Stimulated activated CD8-positive, alpha-beta memory T cell treated with anti-CD3 and anti-CD28 coated beads, Interleukin-2, amount 100 ng/mL, for 1 hour (primary cell): ENCODE measurements around the gene NQO2.
"Not testable (repeated sequence)": the region's sequence is repeated elsewhere in the genome, so short reads cannot be mapped to it uniquely, and the experiment has no call there.

Experiments
- DNase-seq, 2 donors: peaks; one replicate each; pipeline ENCODE4 v3.0.0-alpha.2; 2020; ENCODE audit warnings: low read depth in 2 of 2

Gene NQO2

DNA sequence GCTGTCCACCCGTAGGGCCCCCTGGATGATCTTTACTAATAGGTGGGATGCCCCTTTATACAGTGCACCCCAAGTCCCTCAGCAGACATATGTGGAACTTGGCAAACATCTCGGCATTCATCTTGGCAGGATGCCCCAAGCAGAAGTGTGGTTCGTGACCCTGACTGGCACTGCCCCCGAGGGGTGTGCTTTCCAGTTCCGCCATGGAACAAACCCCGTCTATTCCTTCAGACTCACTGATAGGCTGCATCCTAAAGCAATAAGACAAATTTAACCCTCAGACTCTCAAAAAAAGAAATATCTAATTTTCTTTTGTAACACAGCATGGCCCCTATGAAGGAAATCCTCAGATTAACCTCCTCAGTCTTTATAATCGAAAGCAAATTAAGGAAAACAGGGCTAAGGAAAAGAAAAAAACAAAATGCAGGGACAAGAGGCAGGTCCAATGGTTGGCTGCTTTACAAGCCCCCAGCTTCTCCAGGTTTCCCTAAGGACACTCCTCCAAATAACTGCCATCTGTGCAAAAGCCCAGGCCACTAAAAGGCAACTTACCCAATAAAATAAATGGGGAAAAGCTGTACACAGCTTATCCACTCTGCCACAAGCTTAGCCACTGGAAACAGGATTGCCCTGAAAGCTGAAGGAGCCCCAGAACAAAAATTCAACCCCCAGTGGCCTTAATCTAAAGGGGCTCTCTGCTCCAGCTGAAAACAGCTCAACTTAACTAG is 38.1 kb downstream of the NQO2 start:
- DNase-seq = no peak

DNA sequence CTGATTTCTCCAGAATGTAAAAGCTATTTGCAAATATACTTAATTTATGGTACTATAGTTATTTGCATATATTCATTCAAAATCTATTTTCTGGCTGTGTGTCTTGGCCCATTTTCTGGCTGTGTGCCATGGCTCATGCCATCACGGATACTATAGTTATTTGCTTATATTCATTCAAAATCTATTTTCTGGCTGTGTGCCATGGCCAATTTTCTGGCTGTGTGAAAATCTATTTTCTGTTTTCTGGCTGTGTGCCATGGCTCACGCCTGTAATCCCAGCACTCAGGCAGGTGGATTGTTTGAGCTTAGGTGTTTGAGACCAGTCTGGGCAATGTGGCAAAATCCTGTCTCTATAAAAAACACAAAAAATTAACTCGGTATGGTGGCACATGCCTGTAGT is 39.7 kb downstream of the NQO2 start:
- DNase-seq = no peak

GRCh38 chr6:3041147-3041546 is 41.5 kb downstream of the NQO2 start:
- no peak for DNase-seq

GRCh38 chr6:3041606-3042005 is 41.9 kb downstream of the NQO2 start:
- no peak for DNase-seq

DNA sequence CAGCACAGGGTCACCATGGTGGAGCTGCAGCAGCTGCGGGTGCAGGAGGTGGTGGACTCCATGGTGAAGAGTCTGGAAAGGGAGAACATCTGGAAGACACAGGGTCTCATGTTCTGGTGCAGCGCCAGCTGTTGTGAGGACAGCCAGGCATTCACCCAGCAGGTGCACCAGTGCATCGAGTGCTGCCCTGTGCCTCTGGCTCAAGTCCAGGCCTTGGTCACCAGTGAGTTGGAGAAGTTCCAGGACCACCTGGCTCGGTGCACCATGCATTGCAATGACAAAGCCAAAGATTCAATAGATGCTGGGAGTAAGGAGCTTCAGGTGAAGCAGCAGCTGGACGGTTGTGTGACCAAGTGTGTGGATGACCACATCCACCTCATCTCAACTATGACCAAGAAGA is 45.7 kb downstream of the NQO2 start:
- no peak for DNase-seq

DNA sequence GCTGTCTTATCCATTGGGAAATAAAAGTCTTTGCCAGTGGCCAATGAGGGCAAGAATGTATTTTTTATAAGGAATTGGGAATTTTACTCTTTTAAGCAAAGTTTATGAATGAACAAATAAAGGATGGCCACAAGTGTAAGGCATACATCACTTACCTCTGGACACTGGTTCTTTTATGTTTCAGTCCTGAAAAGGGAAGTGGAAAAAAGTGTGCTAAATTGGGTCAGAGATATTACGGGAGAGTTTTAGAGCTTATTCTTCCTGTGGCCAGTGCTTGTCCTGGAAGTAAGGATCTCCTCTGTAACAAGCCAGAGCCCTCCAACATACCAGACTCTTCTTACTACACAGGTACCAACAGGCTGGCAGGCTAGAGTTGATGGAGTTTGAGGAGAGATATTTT is 46.1 kb downstream of the NQO2 start:
- no peak for DNase-seq

GRCh38 chr6:3046295-3046694 is 46.6 kb downstream of the NQO2 start:
- DNase-seq = no peak

DNA sequence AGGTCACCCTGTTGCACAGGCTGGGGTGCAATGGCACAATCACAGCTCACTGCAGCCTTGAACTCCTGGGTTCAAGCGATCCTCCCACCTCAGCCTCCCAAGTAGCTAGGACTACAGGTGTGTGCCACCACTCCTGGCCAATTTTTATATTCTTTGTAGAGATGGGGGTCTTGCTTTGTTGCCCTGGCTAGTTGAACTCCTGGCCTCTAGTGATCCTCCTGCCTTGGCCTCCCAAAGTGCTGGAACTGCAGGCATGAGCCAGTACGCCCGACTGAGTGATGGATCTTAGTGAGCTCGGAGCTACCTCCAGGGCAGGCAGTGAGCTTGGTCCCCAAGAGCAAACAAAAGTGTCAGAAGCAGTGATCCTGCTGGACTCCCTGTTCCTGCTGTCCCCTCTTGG is 48.3 kb downstream of the NQO2 start:
- DNase-seq = not testable (repeated sequence)

- no peak for DNase-seq
Observed at GRCh38 chr6:3052481-3053230, 53.0 kb downstream of the NQO2 start.

GRCh38 chr6:3053231-3053508 is 53.5 kb downstream of the NQO2 start:
- no peak for DNase-seq

- not testable (repeated sequence) for DNase-seq
Observed at GRCh38 chr6:3054229-3055157, 54.8 kb downstream of the NQO2 start.

DNA sequence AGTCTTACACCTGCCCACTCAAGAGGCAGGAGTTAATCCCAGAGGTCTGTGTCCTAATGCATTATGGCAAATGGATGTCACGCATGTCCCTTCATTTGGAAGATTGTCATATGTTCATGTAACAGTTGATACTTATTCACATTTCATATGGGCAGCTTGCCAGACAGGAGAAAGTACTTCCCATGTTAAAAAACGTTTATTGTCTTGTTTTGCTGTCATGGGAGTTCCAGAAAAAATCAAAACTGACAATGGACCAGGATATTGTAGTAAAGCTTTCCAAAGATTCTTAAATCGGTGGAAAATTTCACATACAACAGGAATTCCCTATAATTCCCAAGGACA is 55.4 kb downstream of the NQO2 start:
- not testable (repeated sequence) for DNase-seq

- no peak for DNase-seq
Observed at GRCh38 chr6:3057063-3057770, 57.5 kb downstream of the NQO2 start.

DNA sequence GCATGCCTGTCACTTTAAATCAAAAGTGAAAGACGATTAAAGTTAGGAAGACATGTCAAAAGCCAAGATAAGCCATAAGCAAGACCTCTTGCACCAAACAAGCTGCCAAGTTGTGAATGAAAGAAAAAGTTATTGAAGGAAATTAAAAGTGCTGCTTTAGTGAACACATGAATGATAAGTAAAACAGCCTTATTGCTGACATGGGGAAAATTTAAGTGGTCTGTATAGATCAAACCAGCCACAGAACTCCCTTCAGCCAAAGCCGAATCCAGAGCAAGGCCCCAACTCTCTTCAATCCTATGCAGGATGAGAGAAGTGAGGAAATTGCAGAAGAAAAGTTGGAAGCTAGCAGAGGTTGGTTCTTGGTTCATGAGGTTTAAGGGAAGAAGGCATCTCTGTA is 59.3 kb downstream of the NQO2 start:
- DNase-seq = no peak

GRCh38 chr6:3060092-3060491 is 60.4 kb downstream of the NQO2 start:
- not testable (repeated sequence) for DNase-seq

DNA sequence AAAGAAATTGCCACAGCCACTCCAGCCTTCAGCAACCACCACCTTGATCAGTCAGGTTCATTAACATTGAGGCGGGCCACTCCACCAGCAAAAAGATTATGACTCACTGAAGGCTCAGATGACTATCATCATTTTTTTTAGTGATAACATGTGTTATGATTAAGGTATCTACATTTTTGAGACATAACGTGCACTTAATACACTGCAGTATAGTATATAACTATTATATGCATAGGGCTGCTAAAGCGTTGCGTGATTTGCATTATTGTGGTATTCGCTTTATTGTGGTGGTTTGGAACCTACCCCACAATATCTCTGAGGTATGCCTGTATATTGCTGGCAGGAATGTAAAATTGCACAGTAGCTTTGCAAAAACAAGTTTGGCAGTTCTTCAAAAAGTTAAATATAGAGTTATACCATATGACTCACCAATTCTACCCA is 61.8 kb downstream of the NQO2 start:
- no peak for DNase-seq

GRCh38 chr6:3063340-3063732 is 63.6 kb downstream of the NQO2 start:
- not testable (repeated sequence) for DNase-seq

- peak; percentile 79 to 85 for DNase-seq
Observed at GRCh38 chr6:3063733-3064700, 64.3 kb downstream of the NQO2 start.

DNA sequence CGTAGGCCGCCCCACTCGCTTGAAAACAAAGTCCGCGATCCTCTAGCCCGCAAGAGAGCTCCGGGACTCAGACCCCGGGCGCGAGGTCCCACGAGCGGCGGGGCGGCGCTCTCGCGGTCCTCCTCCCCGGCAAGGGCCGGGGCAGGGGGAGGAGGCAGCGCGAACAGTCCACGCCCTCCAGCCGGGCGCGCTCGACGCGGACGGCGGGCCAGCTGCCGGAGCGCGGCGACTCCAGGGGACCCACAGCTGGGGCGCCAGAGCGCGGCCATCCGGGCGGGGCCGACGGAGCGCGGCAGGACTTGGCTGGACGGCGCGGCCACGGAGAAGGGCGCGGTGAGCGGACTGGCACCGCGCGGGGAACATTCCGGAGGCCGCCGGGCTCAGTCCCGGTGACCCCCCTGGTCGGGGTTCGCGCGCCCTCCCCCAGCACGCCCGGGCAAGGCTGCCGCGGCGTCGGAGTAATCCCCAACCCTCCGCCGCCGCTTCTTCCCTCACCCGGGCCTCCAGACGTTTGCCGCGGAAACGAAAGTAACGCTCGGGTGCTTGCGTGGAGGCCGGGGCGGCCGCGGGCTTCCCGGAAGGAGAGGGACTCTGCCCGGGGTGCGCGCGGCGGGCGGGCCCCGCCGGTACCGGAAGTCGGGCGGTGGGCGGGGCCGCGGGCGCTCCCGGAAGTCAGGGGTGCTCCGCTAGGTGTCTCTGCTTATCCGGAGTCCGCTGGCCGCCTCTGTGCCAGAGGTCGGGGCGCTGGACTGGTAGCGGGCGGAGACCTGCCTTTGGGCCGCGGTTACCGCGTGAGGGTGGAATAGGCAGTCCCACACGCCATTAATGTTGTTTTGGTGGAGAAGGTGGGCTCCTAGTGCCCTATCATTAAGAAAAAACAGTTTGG is 68.9 kb downstream of the NQO2 start, which contains the start of gene RIPK1:
Gene RIPK1 (plus strand): TSS at position 166 of the 886 bp plus-strand sequence. CDS start 8,330 bp downstream, outside the sequence.
- peak; percentile 89 for DNase-seq
